KMS-11 (cell line): Measurements from ENCODE around the gene BGN.

Experiments used
- H2AFZ ChIP-seq: fragments of 200-600 bp; sonication (generic); 2 replicates; pipeline ENCODE4 v1.6.1; 2016; ENCODE audit warnings: antibody characterized with exemption, mixed run types, low read depth
- H3K27ac ChIP-seq: fragments of 200-600 bp; sonication (generic); 2 replicates; pipeline ENCODE4 v1.6.1; 2016; ENCODE audit warnings: mild to moderate bottlenecking, mixed run types
- H3K27me3 ChIP-seq: fragments of 200-600 bp; sonication (generic); 2 replicates; pipeline ENCODE4 v1.6.1; 2017; ENCODE audit warnings: mild to moderate bottlenecking, low read depth, mixed run types, moderate library complexity; ENCODE audit not compliant: insufficient read depth
- H3K36me3 ChIP-seq: fragments of 200-600 bp; sonication (generic); 2 replicates; pipeline ENCODE4 v1.6.1; 2017; ENCODE audit warnings: mild to moderate bottlenecking, mixed run types; ENCODE audit not compliant: insufficient read depth
- H3K4me1 ChIP-seq: fragments of 200-600 bp; sonication (generic); 2 replicates; pipeline ENCODE4 v1.6.1; 2016; ENCODE audit warnings: mild to moderate bottlenecking, low read depth, mixed run types; ENCODE audit not compliant: poor library complexity, severe bottlenecking
- H3K4me2 ChIP-seq: fragments of 200-600 bp; sonication (generic); 2 replicates; pipeline ENCODE4 v1.7.0; 2016; ENCODE audit warnings: mild to moderate bottlenecking, mixed run types
- H3K4me3 ChIP-seq: fragments of 200-600 bp; sonication (generic); IDR thresholded peaks from 2 replicates; pipeline ENCODE4 v1.6.1; 2017; ENCODE audit warnings: low read depth, low read length, mixed read lengths; ENCODE audit not compliant: insufficient read depth
- H3K79me2 ChIP-seq: fragments of 200-600 bp; sonication (generic); 2 replicates; pipeline ENCODE4 v1.6.1; 2016; ENCODE audit warnings: low read depth, mixed run types; ENCODE audit not compliant: insufficient read depth
- H3K9ac ChIP-seq: fragments of 200-600 bp; sonication (generic); 2 replicates; pipeline ENCODE4 v1.6.1; 2016; ENCODE audit warnings: mild to moderate bottlenecking, mixed run types
- H4K20me1 ChIP-seq: fragments of 200-600 bp; sonication (generic); 2 replicates; pipeline ENCODE4 v1.6.1; 2016; ENCODE audit warnings: mild to moderate bottlenecking, mixed run types; ENCODE audit not compliant: insufficient read depth
- CTCF ChIP-seq: fragments of 200-600 bp; sonication (generic); conservative IDR thresholded peaks from 2 replicates; pipeline ENCODE4 v1.6.1; 2017; ENCODE audit warnings: low read depth, mild to moderate bottlenecking, antibody characterized with exemption, low read length, moderate library complexity, mixed read lengths

Gene BGN

GRCh38 chrX:153491351-153491914, 3.3 kb upstream of the BGN start:
- Histone ChIP-seq H3K27me3 (peaks cover 15% of the 10 kb centered on the region; the same call in 1 of the 2 replicates), H3K36me3 (no peaks in the 10 kb centered on the region), H2AFZ (no peak overlapping the region), H3K4me1 (no peaks in the 10 kb centered on the region), H3K4me2 (no peak overlapping the region), H3K79me2 (no peaks in the 10 kb centered on the region), H3K4me3 (no peak overlapping the region), H3K27ac (no peak overlapping the region), H4K20me1 (no peaks in the 10 kb centered on the region), H3K9ac (no peak overlapping the region)
- TF ChIP-seq CTCF = no peak

- no peaks in the 10 kb centered on the region for H3K36me3 ChIP-seq
- H3K79me2 ChIP-seq = no peaks in the 10 kb centered on the region
- no peak overlapping the region for H3K27ac ChIP-seq
- no peak overlapping the region for H2AFZ ChIP-seq
- no peaks in the 10 kb centered on the region for H4K20me1 ChIP-seq
- H3K4me3 ChIP-seq = no peak overlapping the region
- no peak for TF ChIP-seq CTCF
- no peak overlapping the region for H3K9ac ChIP-seq
- H3K4me2 ChIP-seq = no peak overlapping the region
- peaks cover 15% of the 10 kb centered on the region; the same call in 1 of the 2 replicates for H3K27me3 ChIP-seq
- H3K4me1 ChIP-seq = no peaks in the 10 kb centered on the region
Measured at GRCh38 chrX:153491918-153492317, 2.9 kb upstream of the BGN start.

- TF ChIP-seq CTCF = no peak
- Histone ChIP-seq H3K79me2 (no peaks in the 10 kb centered on the region), H3K36me3 (no peaks in the 10 kb centered on the region), H4K20me1 (no peaks in the 10 kb centered on the region), H3K9ac (no peak overlapping the region), H3K27ac (no peak overlapping the region), H3K4me1 (no peaks in the 10 kb centered on the region), H3K4me2 (no peak overlapping the region), H2AFZ (no peak overlapping the region), H3K27me3 (peaks cover 15% of the 10 kb centered on the region; the same call in 1 of the 2 replicates), H3K4me3 (no peak overlapping the region)
Measured at GRCh38 chrX:153492543-153492942, 2.2 kb upstream of the BGN start.

GRCh38 chrX:153493085-153493484, 1.7 kb upstream of the BGN start:
- no peaks in the 10 kb centered on the region for H3K4me1 ChIP-seq
- H3K9ac ChIP-seq = no peak overlapping the region
- H3K79me2 ChIP-seq = no peaks in the 10 kb centered on the region
- no peak overlapping the region for H2AFZ ChIP-seq
- H3K27ac ChIP-seq = no peak overlapping the region
- H4K20me1 ChIP-seq = no peaks in the 10 kb centered on the region
- no peak overlapping the region for H3K4me2 ChIP-seq
- peaks cover 15% of the 10 kb centered on the region; the same call in 1 of the 2 replicates for H3K27me3 ChIP-seq
- H3K4me3 ChIP-seq = no peak overlapping the region
- H3K36me3 ChIP-seq = no peaks in the 10 kb centered on the region
- TF ChIP-seq CTCF = no peak
